Pulmonary artery endothelial cell (primary cell): ENCODE data around the gene BOK. TPM values are rescaled to one million over a fixed set of nuclear protein-coding genes. Genes with fewer than 3 reads are reported as not detected.

Source experiments
- DNase-seq: peaks from one replicate; pipeline ENCODE4 v3.0.0-alpha.2; 2011; ENCODE audit warnings: low read depth, low spot score
- total RNA-seq: library from RNA; depleted of rRNA; stranded (reverse); fragments of >200 nt; gene quantifications from 2 replicates; pipeline ENCODE4 v1.2.3, GENCODE V29; 2014

Gene BOK
- total RNA-seq, 1 donor from 2014 or later, result 39.4 TPM

DNA sequence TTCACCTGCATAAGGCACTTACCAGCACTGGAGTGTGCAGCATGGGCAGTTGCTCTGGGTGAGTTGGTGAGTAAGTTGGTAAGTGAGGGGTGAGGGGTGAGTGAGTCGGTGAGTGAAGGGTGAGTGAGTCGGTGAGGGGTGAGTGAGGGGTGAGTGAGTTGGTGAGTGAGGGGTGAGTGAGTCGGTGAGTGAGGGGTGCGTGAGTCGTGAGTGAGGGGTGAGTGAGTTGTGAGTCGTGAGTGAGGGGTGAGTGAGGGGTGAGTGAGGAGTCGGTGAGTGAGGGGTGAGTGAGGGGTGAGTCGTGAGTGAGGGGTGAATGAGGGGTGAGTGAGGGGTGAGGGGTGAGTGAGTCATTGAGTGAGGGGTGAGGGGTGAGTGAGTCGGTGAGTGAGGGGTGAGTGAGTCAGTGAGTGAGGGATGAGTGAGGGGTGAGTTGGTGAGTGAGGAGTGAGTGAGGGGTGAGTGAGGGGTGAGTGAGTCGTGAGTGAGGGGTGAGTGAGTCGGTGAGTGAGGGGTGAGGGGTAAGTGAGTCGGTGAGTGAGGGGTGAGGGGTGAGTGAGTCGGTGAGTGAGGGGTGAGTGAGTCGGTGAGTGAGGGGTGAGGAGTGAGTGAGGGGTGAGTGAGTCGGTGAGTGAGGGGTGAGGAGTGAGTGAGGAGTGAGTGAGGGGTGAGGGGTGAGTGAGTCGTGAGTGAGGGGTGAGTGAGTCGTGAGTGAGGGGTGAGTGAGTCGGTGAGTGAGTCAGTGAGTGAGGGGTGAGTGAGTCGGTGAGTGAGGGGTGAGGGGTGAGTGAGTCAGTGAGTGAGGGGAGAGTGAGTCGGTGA is 61.3 kb downstream of the BOK start:
- DNase-seq, result no peak

DNA sequence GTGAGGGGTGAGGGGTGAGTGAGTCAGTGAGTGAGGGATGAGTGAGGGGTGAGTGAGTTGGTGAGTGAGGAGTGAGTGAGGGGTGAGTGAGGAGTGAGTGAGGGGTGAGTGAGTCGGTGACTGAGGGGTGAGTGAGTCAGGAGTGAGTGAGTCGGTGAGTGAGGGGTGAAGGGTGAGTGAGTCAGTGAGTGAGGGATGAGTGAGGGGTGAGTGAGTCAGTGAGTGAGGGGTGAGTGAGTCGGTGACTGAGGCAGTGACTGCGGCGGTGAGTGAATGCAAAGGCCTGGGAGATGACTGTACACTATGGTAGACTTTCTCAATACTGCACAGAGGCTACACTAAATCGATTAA is 61.8 kb downstream of the BOK start:
- DNase-seq, result no peak

Other genes with a start within 250 kb of the BOK start
- gene HDLBP, start 243.1 kb upstream of the BOK start, total RNA-seq, result 765 and 980 TPM in 2 replicates
- 499 and 544 TPM in 2 replicates for gene SEPTIN2, start 242.8 kb upstream of the BOK start, total RNA-seq
- gene FARP2, start 202.5 kb upstream of the BOK start, total RNA-seq, result 37.2 and 41.6 TPM in 2 replicates
- gene STK25, start 50.2 kb upstream of the BOK start, total RNA-seq, result 324 and 396 TPM in 2 replicates
- gene THAP4, start 78.4 kb downstream of the BOK start, total RNA-seq, result 47.3 and 56.6 TPM in 2 replicates
- gene ATG4B, start 78.9 kb downstream of the BOK start, total RNA-seq, result 75.2 and 75.8 TPM in 2 replicates
- 48.2 and 64.2 TPM in 2 replicates for gene DTYMK, start 128.1 kb downstream of the BOK start, total RNA-seq
- 25.0 and 36.6 TPM in 2 replicates for gene ING5, start 143.3 kb downstream of the BOK start, total RNA-seq
- 10.7 and 12.3 TPM in 2 replicates for gene D2HGDH, start 175.9 kb downstream of the BOK start, total RNA-seq
- gene GAL3ST2, start 218.1 kb downstream of the BOK start, total RNA-seq, result not detected in 2 replicates